Vagina (tissue), 2 donors: ENCODE data around the gene MYLK4.

ENCODE experiments used
- CTCF ChIP-seq, 3 experiments: fragments of 450-650 bp in 2 of 3; fragments of 200-600 bp in 1 of 3; sonication (generic) in 1 of 3; IDR thresholded peaks; one replicate each; pipeline ENCODE4 v1.5.1; 2017 to 2019; ENCODE audit warnings: antibody characterized with exemption in 3 of 3, mild to moderate bottlenecking in 2 of 3, moderate library complexity in 2 of 3
- POLR2A ChIP-seq, 2 donors: fragments of 450-650 bp; IDR thresholded peaks; one replicate each; pipeline ENCODE4 v1.6.1; 2017; ENCODE audit warnings: antibody characterized with exemption in 2 of 2, mild to moderate bottlenecking in 2 of 2, moderate library complexity in 2 of 2
- POLR2AphosphoS5 ChIP-seq, 2 donors: sonication (generic); formaldehyde crosslinking; IDR thresholded peaks; one replicate each; pipeline ENCODE4 v1.9.0; 2017; ENCODE audit warnings: antibody characterized with exemption in 2 of 2, mild to moderate bottlenecking in 2 of 2, low read depth in 1 of 2; ENCODE audit not compliant: insufficient read depth in 1 of 2

GRCh38 chr6:2751871-2752270 is 1.1 kb upstream of the MYLK4 start:
- TF ChIP-seq POLR2AphosphoS5 (IDR thresholded peaks at IDR 0.05; ENCODE audit: insufficient read depth in 1 of 2, low read depth in 1 of 2): no peak
- no peak for TF ChIP-seq POLR2A (IDR thresholded peaks at IDR 0.05)
- no peak for TF ChIP-seq CTCF (IDR thresholded peaks at IDR 0.05)
